ENCODE data around the gene BPGM.

BPGM gene

DNA sequence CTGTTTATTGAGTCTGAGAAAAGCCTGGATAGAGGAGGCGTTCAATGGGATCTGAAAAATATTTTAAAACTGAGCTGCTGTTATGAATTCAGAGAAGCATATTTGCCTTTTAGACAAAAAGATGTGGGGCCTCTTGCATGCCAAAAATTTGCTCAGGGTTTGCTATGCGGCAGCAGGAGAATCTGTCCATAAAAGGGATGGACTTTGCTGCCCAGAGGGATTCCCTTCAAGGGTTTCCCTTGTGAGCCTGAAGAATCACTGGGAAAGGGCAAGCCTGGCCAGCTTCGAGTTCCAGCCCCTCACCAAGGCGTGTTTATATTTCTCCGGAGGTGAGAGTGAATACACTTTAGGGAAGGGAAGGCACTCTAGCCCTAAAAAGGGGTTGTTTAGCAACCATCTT is 77.2 kb downstream of the BPGM start:
- DNase-seq: no peak

DNA sequence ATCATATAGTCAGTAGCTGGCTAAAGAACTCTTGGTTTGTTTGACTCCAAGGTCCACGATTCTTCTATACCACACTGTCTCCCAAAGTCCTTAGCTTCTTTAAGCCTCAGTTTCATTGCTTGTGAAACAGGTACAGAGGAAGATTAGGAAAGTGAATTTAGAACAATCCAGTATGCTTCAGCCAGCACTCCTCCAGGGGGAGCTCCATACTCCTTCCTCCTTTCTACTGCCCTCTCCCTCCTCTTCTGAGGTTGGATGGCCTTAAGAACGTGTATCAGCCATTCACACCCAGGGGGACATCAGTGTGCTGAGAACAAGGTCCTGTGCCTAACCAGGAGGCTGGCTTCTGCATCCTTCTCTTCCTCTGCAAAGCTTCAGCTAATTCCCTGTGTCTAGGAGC is 78.0 kb downstream of the BPGM start:
- DNase-seq: no peak

DNA sequence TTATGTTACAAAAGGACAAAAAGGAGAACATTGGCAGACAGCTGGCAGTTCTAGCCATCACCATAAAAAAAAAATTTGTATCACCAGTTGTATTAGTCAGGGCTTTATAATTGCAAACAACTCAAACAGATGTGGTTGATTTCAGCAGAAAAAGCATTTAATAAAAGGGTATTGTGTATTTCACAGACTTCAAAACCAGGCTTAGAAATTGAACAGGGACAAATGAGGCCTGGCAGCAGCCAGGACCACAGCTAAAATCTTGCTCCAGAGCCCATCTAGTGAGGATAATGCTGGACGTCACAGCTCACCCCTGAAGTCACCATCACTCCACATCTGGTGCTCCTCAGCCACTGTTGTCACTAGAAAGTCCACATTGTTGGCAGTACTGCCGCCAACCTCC is 79.9 kb downstream of the BPGM start:
- no peak for DNase-seq

DNA sequence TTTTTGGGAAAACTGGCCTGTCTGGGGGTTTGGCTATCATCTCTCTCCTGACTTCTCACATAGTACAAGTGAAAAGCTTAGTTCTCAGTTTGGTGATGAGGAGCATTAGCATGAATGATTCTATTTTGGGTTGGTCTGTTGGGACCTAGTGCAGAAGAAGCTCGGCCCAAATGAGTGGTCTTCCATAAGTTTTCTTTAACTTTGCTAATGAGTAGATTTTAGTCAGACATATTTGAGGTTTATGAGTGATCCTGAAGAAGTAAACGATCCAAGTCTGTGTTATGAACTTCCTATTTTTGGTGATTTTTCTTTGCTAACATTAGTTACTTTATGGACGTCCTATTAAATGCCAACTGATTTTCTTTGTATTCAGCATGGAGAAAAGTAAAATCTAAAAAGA is 81.1 kb downstream of the BPGM start:
- DNase-seq: no peak

All from activated naive CD4-positive, alpha-beta T cell treated with Interleukin-2 at 50 U/mL for 16 hours (primary cell).